ENCODE results near the gene ACSBG1.

DNA sequence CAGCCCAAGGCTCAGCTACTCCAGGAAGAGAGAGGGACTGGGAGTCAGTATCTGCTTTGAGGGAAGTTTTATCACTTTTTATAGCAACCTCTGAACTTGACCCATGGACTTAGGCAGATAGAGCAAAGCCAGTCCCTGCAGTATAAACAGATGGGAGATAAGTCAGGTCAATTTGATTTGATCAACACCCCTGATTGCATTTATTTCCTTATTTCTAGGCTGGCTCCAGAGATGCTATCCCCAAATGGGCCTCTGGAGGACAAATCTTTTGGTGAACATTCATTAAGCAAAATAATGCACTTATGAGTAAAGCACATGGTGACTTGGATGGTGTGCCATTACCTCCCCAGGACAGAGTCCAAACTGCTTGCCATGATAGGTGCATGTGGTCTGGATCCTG, 94.1 kb downstream of the ACSBG1 start:
- TF ChIP-seq TAF1 (IDR thresholded peaks at IDR 0.05; ENCODE audit: low read depth) (no peak), POLR2AphosphoS5 (IDR thresholded peaks at IDR 0.05) (no peak), EZH2 (IDR thresholded peaks at IDR 0.05; ENCODE audit: borderline replicate concordance, insufficient read depth, low read length, poor library complexity, severe bottlenecking) (no peak), MXI1 (conservative IDR thresholded peaks at IDR 0.05; ENCODE audit: poor library complexity, severe bottlenecking) (no peak), SMC3 (conservative IDR thresholded peaks at IDR 0.05; ENCODE audit: poor library complexity) (no peak), EP300 (conservative IDR thresholded peaks at IDR 0.05; ENCODE audit: poor library complexity, severe bottlenecking) (no peak), RAD21 (conservative IDR thresholded peaks at IDR 0.05) (no peak)
- TF ChIP-seq, protein P1, sequence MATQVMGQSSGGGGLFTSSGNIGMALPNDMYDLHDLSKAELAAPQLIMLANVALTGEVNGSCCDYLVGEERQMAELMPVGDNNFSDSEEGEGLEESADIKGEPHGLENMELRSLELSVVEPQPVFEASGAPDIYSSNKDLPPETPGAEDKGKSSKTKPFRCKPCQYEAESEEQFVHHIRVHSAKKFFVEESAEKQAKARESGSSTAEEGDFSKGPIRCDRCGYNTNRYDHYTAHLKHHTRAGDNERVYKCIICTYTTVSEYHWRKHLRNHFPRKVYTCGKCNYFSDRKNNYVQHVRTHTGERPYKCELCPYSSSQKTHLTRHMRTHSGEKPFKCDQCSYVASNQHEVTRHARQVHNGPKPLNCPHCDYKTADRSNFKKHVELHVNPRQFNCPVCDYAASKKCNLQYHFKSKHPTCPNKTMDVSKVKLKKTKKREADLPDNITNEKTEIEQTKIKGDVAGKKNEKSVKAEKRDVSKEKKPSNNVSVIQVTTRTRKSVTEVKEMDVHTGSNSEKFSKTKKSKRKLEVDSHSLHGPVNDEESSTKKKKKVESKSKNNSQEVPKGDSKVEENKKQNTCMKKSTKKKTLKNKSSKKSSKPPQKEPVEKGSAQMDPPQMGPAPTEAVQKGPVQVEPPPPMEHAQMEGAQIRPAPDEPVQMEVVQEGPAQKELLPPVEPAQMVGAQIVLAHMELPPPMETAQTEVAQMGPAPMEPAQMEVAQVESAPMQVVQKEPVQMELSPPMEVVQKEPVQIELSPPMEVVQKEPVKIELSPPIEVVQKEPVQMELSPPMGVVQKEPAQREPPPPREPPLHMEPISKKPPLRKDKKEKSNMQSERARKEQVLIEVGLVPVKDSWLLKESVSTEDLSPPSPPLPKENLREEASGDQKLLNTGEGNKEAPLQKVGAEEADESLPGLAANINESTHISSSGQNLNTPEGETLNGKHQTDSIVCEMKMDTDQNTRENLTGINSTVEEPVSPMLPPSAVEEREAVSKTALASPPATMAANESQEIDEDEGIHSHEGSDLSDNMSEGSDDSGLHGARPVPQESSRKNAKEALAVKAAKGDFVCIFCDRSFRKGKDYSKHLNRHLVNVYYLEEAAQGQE (IDR thresholded peaks at IDR 0.05; ENCODE audit: borderline replicate concordance) = no peak
- TF ChIP-seq, protein P2, sequence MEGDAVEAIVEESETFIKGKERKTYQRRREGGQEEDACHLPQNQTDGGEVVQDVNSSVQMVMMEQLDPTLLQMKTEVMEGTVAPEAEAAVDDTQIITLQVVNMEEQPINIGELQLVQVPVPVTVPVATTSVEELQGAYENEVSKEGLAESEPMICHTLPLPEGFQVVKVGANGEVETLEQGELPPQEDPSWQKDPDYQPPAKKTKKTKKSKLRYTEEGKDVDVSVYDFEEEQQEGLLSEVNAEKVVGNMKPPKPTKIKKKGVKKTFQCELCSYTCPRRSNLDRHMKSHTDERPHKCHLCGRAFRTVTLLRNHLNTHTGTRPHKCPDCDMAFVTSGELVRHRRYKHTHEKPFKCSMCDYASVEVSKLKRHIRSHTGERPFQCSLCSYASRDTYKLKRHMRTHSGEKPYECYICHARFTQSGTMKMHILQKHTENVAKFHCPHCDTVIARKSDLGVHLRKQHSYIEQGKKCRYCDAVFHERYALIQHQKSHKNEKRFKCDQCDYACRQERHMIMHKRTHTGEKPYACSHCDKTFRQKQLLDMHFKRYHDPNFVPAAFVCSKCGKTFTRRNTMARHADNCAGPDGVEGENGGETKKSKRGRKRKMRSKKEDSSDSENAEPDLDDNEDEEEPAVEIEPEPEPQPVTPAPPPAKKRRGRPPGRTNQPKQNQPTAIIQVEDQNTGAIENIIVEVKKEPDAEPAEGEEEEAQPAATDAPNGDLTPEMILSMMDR (IDR thresholded peaks at IDR 0.05; ENCODE audit: poor library complexity, severe bottlenecking) = no peak
